GM21786 (cell line): ENCODE data around the gene MAL.

ENCODE experiments used
- ATAC-seq: cut with Tn5 transposase; IDR thresholded peaks from one replicate; pipeline ENCODE4 v1.9.1; 2021; ENCODE audit not compliant: unreplicated experiment

The MAL gene

DNA sequence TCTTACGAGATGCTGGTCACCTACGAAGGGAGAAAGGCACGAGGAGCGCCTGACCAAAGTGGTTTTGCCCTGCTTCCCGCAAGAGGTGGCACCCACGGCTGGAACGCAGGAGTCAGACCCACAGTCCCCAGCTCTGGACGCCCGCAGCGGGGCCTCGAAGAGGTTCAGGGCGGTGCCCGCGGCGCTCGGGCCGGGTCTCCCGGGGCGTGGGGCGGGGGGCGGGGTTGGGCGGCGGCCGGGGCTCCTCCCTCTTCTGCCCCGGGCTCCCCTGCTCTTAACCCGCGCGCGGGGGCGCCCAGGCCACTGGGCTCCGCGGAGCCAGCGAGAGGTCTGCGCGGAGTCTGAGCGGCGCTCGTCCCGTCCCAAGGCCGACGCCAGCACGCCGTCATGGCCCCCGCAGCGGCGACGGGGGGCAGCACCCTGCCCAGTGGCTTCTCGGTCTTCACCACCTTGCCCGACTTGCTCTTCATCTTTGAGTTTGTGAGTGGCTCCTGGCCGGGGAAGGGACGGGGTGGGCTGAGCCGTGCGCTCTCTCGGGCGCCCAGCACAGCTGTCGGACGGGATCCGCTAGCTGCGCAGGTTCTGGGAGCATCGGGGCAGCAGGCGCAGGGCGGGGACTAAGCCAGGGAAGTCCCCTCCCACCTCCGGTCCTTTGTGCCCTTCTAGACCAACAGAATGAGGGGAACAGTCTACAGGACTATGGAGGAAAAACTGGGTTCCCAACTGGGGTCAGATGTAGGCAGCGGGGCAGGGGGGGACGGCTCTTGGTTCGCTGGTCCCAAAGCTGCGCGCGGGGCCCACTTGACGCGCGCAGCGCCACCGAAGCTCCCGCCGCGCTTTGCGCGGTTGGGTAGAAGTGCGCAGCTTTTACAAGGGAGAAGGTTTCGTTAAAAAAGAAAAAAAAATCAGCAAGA lies at the start of gene MAL:
Gene MAL (plus strand): TSS at position 303 of the 914 bp plus-strand sequence. CDS start 85 bp downstream, at position 388.
- no peak for ATAC-seq

DNA sequence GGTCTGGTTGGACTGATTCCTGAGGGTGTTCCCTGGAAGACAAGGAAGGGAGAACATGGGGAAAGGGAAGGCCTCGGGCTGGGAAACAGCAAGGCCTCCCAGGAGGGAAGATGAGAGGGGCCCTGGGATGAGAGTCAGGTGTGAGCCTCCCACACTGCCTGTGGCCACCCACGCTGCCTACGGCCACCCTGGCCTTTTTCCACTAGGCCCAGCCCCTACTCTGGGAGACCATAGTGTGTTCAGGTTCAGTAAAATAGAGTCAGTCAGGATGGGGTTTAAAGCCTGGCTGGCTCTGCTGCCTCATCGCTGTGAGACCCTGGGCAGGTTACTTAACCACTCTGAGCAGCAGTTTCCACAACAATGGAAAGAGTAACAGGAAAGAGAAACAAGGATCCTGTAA lies 47.7 kb upstream of the MAL start:
- no peak for ATAC-seq

DNA sequence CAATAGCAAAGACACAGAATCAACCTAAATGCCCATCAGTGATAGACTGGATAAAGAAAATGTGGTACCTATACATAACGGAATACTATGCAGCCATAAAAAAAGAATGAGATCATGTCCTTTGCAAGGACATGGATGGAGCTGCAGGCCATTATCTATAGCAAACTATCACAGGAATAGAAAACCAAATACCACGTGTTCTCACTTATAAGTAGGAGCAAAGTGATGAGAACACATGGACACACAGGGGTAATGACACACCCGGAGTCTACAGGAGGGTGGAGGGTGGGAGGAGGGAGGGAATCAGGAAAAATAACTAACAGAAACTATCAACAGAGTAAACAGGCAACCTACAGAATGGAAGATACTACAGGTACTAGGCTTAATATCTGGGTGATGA lies 46.6 kb upstream of the MAL start:
- ATAC-seq: no peak

DNA sequence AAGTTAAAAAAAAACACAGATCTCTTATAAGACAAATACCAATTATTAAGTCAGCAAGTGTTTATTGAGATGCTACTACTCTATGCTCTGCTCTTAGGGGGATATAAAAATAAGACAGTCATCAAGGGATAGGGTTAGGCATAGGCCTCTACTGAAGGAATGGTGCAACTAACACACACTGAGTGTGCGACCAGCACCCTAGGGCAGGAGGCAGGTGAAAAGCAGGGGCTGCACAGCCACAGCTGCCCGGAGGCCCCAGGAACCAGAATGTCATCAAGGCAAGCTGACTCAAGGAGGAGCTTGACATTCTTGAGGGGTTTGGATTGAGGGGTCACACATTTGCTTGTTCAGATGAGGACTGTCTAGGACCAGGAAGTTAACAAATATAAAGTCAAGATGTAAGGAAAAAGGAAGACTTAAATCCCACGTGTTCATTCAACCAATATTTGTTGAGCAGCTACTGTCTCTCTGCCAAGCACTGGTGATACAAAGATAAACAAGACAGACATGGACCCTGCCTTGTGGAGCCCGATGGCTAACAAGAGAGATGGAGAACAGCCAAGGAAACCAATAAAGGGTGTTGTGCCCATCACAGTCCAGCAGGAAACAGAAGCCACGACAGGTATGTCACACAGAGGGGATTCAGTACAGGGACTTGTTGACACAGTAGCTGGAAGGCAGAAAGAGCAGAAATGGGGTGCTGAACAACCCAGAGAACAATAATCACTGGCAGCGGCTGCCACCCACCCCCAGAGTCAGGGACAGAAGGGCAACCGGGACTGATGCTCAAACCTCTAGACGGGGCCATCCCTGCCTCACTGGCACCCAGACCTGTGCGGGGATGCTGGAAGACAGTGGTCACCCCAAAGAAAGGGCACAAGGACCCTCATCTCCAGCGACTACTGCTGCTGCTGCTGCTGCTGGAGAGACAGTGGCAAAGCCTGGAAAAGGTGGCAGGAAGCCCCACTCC lies 45.8 kb upstream of the MAL start:
- ATAC-seq: no peak

DNA sequence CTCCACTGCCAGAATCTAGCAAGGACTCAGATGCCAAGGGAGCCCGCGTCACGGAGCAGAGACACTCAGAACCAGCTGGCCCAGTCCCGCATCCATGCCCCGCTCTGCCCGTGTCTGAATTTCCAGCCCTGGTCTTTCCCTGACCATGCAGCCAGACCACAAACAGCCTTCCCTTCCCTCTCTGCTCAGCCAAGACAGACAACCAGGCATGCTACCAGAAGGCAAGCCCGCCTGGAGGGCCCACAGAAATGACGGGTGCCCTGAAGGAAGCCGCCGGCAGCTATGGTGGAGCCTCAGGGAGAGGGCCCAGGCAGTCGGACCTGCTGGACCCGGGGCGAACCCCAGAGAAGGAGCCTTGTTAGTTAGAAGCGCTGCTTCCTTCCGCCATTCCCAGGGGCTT lies 45.1 kb upstream of the MAL start:
- no peak for ATAC-seq

DNA sequence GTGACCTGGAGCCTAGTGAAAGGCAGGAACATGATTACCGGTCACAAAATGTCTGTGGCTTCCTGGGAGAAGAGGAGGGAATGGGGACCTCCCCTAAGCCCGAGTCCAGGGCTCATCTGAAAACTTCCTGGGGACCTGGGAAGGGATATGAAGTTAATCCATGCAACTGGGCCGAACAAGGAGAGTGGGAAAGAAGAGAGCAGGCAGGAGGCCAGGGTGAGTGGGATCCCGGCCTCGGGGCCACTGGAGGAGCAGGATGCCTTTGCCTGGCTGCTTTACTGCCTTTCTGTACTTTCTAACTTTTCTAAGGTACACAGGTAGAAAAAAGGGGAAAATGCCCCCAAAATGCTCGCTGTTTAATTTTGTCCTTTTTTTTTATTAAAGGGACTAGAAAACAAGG lies 43.4 kb upstream of the MAL start:
- ATAC-seq: no peak

DNA sequence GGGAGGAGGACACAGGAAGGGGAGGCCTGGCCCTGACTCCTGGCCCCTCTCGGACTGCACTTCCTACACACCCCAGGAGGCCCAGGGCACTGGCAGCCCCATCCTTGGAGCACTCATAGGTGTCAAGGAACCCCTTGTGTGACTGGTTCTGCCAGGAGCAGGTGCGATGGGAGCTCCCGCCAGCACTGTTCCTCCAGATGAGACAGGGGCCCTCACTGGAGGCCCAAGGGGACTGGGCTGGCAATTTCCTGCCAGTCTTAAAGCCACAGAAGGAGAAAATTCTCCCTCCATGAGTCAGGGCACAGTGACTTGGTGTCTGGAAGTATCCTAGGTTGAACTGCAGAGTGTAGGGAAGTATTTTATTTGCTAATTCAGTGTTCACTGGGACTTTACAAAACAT lies 42.8 kb upstream of the MAL start:
- ATAC-seq: no peak

DNA sequence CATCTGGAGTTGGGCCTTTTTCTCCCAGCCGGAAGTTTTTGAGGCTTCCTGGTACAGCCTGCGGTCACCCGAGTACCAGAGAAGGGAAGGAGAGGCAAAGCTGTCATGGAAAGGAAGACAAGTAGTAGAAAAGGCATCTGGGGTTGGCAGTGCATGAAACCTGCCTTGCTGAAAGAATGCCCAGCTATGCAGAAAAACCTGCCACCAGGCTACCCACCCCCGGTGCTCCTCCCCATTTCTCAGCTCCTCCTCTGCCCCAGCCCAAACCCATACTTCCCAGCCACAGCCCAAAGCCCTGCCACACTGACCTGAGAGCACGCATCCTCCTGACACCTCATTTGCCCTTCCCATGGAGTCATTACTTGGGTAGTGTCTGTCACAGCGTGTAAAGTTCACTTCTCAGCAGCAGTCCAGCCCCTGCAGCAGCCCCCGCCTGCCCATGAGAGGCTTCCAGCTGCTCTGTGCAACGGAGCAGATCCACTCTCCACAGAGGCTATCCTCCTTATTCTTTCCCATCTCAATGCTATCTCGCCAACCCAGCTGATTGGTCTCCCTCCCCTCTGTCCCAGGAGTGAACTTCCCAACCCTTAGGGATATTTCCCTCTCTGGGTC lies 40.4 kb upstream of the MAL start:
- ATAC-seq: no peak

DNA sequence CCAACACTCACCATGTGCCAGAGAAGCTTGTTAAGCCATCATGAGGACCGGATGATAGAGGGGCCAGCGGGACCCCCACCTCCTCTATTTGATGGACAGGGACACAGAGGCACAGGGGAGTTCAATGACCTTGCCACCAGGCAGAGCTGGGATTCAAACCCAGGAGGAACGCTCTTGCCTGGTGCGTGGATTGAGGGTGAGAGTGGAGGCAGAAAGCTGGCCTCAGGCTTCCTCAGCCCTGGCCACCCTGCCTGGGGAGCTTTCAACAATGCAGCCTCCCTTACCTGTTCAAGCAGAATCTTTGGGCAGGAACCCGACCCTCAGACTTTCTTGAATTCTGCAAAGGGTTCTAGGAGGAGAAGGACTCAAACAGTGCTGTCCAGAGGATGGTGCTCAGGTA lies 39.9 kb upstream of the MAL start:
- no peak for ATAC-seq

DNA sequence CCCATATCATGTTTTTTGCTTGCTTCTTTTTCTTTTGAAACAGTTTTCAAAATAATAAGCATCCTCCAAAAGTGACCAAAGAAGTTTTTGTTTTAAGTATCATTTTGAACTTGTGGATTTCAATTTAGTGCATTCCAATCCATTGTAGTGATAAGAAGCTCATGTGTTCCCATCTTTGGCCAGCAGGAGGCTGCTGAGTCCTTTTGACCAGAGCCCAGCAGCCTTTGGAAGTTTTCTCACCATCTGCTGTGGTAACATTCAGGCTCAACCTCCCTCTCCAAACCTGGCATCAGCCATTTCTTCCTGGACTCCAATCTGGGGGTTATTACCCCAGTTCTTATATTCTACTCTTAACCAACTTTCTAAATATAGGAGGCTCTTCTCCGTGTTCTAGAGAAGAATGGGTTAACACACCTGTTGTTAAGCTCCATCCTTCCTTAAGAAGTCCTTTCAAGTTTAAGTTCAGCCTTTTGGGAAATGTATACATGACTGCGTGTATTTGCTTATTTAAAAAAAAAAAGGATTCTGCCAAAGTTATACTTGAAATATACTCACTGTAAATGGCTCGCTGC lies 39.0 kb upstream of the MAL start:
- peak; percentile 79 for ATAC-seq

DNA sequence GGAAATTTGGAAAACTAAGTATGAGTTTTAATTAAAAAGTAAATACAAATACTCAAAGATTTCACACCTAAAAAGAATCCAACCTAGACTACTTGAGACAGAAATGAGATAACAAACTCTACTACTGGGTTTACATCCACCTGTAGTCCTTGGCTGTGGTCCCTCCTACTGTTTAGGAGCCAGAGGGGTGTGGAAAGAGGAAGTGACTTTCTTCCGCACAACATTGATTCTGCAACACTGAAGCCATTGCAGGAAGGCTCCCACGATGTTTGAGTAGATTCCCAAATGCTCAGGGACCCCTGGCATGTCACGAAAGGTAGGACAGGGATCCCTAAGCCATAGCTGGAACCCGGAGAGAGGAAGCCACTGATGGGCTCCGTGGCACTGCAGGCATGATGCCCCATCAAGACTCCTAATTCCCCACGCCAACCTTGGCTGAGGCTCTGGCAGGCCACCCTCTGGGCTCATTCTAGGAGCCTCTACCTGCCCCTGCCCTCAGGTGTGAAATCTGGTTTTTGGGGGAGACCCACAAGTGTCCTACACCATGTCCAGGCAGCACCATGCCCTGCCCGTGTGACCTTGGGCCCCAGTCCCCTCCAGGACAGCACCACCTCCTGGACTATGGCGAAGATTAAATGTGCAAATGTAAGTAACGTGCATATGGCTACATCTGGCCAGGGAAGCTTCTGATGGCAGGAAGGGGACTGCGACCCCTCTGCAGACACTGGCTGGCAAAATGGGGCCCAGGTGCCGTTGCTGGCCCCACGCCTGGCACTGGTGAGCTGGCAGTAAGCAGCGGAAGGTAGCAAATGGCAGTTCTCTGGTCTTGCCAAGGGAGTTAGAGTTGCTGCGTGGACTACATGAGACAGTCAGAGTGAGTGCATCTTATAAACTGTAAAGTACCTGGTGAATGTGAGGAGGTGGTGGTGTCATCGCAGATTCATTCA lies 38.2 kb upstream of the MAL start:
- ATAC-seq: no peak

DNA sequence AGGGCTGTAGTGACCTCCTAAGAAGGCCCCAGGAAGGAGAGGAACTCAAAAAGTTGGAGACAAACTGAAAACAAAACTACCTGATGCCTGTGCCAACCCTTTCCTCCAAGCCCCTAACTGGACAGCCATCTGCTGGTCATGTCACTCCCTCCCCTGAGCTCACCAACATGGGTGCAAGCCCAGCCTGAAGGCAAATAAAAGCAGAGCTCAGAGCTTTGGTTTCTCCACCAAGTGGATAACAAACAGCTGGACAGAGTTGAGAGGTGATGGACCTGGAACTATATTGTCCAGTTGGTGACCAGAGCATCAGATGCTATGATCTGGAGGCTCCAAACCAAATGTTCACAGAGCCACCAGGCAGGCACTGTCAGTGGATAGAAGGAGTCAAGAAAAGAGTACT lies 34.6 kb upstream of the MAL start:
- ATAC-seq: no peak

DNA sequence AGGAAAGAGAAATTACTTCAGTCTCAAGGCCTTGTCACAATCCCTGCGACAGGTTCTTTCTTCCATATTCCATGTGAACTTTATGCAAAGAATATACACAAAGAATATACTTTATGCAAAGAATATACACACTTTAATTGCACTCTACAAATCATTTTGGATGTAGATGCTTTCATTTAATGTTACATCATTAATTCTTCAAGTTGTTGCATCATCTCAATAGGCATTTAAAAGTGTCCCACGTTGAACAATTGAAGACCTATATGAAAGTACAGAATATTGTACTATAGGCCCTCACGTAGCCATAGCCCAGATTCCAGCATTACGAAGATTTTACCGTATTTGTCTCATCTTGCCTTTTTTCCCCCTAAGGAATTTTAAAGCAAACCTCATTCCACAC lies 33.1 kb upstream of the MAL start:
- no peak for ATAC-seq

DNA sequence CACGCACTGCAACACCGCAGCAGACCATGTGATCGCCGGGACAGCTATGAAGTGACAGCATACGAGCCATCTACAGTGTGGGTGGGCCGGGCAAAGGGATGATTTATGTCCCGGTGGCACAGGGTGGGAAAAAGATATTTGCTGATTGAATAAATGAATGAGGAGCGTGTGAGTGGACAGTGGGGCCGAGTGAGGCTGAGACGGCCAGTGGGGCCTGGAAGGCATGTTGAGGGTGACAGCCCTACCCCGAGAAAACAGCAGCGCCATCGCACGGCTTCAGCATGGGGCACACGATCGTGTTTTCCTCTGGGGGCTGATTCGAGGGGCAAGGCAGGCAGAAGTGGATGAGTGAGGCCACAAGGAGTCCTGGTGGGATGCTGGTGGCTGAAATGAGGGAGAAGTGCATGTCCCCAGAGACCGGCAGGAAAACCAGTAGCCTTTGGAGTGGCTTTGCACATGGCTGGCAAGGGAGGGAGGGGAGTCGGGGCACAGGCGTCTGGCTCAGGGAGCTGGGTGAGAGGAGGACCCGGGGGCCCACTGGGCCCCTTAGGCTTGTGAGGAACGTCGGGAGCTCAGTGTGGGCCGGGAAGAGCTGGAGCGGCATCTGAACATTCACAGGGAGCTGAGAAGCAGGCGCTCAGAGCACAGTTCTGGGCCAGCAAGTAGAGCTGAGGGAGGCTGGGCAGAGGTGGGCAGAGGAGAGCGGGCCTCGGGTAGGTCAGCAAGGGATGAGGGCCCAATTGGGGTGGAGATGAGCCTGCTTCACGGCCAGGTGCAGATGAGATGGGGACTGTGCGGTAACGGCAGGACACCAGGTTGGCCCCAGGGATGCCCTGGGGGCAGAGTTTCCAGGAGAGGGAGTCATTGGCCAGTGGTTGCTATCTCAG lies 32.1 kb upstream of the MAL start:
- ATAC-seq: no peak

DNA sequence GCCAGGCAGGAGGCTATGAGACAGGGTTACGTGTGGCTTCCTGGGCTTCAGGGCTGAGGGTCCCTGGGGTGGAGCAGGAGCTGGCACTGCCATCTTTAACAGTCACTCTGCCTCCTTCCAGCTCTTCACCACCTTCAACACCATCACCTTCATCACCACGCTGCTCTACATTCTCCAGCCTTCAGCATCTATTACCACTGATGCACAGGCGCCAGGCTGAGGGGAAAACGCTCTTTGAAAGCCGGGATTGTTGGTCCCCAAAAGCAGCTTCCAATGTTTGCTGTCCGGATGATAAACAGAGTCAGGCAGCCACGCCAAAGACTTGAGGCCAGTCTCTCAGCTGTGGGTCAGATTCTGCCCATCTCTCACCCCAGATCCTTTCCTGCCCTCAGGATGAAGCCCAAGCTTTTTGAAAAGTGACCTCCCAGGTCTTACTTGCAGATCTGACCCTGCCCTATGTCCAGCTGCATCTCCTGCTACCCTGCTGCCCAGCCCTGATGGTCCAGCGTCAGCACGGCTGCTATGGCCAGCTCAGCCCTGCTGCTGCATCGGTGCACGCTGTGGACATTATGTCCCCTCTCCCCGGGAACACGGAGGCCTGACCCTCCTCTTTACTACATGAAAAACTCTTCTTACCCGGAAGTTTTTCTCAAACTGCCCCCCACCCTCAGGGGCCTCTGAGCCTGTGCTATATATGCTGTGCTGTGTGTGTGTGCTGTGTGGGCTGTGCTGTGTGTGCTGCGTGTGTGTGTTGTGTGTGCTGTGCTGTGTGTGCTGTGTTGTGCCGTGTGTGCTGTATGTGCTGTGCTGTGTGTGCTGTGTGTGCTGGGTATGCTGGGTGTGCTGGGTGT lies 31.2 kb upstream of the MAL start:
- no peak for ATAC-seq

DNA sequence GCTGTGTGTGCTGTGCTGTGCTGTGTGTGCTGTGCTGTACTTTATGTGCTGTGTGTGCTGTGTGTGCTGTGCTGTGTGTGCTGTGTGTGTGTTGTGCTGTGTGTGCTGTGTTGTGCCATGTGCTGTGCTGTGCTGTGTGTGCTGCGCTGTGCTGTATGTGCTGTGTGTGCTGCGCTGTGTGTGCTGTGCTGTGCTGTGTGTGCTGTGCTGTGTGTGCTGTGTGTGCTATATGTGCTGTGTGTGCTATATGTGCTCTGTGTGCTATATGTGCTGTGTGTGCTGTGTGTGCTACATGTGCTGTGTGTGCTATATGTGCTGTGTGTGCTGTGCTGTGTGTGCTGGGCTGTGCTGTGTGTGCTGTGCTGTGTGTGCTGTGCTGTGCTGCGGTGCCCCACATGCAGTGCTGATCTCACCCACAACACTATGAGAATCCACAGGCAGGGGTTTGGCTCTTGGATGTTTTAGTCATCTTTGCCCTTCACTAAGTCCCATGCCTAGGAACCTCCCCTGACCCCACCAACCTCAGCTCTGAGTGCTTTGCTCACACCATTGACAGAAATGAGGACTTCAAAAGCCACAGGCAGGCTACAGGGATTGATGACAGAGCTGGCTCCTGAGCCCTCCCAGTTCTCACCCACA lies 30.5 kb upstream of the MAL start:
- ATAC-seq: no peak

DNA sequence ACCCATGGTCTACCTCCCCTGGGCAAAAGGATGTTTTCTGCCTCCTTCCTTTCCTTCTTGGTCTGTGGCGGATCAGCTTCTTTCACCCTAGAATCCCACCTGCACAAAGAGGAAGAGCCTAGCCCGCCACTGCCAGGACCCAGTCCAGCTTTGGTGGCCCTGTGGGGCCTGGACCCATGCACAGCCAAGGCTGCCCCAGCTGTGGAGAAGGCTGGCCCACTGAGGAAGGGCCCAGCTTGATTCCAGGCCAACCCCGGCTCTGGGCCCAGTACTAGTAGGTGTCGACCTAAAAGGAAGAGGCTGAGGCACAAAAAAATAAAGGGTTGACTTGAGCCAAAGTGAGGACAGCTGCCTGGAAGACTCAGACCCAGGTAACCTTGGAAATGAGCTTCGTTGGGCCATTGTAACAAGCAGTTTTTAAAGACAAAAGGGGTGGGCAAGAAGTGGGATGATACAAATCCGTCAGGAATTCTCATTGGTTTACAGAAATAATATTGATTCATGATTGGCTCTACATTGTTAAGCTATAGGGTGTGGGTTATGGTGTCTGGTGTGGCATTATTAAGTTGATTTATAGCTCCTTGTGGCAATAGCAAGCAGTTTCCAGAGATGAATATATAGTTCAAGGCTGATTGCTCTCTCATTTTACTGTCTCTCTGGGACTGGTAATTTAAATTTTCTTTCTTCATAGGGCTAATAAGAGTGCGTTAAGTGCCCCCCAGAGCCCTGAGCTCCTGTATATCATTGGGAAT lies 29.8 kb upstream of the MAL start:
- no peak for ATAC-seq
